ENCODE measurements around the gene SPN. TPM values are rescaled to one million over a fixed set of nuclear protein-coding genes. Genes with fewer than 3 reads are reported as not detected.

The SPN gene
- total and polyA plus RNA-seq, 2 of the 4 experiments (the other 2 are of a cell fraction) = not detected

- H3K36me3 ChIP-seq (ENCODE audit: control insufficient read depth, insufficient read depth, low read length) = no peaks in the 10 kb centered on the region
- dilution Hi-C loops (cut with HindIII; ENCODE audit: low sequenced_read_pairs, unreplicated experiment) = no loop called here
- no peak for TF ChIP-seq CHD1 (IDR thresholded peaks at IDR 0.05; ENCODE audit: low read depth, low read length)
- TF ChIP-seq NFE2L2 (IDR thresholded peaks at IDR 0.05; ENCODE audit: low read depth, low read length) = no peak
- TF ChIP-seq MXI1 (IDR thresholded peaks at IDR 0.05; ENCODE audit: borderline replicate concordance, low read depth, low read length) = no peak
- no peak for TF ChIP-seq ELK1 (IDR thresholded peaks at IDR 0.05; ENCODE audit: borderline replicate concordance, low read depth, low read length)
- no peak for TF ChIP-seq CEBPB (IDR thresholded peaks at IDR 0.05; ENCODE audit: low read depth, low read length)
- TF ChIP-seq FOS (IDR thresholded peaks at IDR 0.05; ENCODE audit: low read depth, low read length) = no peak
- no peak for TF ChIP-seq BHLHE40 (IDR thresholded peaks at IDR 0.05; ENCODE audit: low read depth, low read length)
- TF ChIP-seq RAD21 (IDR thresholded peaks at IDR 0.05; ENCODE audit: low read length) = no peak
- TF ChIP-seq, protein P1, sequence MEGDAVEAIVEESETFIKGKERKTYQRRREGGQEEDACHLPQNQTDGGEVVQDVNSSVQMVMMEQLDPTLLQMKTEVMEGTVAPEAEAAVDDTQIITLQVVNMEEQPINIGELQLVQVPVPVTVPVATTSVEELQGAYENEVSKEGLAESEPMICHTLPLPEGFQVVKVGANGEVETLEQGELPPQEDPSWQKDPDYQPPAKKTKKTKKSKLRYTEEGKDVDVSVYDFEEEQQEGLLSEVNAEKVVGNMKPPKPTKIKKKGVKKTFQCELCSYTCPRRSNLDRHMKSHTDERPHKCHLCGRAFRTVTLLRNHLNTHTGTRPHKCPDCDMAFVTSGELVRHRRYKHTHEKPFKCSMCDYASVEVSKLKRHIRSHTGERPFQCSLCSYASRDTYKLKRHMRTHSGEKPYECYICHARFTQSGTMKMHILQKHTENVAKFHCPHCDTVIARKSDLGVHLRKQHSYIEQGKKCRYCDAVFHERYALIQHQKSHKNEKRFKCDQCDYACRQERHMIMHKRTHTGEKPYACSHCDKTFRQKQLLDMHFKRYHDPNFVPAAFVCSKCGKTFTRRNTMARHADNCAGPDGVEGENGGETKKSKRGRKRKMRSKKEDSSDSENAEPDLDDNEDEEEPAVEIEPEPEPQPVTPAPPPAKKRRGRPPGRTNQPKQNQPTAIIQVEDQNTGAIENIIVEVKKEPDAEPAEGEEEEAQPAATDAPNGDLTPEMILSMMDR (conservative IDR thresholded peaks at IDR 0.05; ENCODE audit: low read depth, low read length) = no peak
- no peak for TF ChIP-seq USF2 (IDR thresholded peaks at IDR 0.05; ENCODE audit: low read depth, low read length)
- TF ChIP-seq RCOR1 (IDR thresholded peaks at IDR 0.05; ENCODE audit: insufficient replicate concordance, low read length) = no peak
- no peak for TF ChIP-seq RFX5 (IDR thresholded peaks at IDR 0.05; ENCODE audit: low read depth, low read length)
- no peak for TF ChIP-seq MAZ (IDR thresholded peaks at IDR 0.05; ENCODE audit: borderline replicate concordance, low read depth, low read length)
- no peak for TF ChIP-seq POLR2A (IDR thresholded peaks at IDR 0.05; ENCODE audit: low read depth, low read length)
- no peak for TF ChIP-seq SMC3 (IDR thresholded peaks at IDR 0.05; ENCODE audit: low read depth, low read length)
- TF ChIP-seq MAFK (IDR thresholded peaks at IDR 0.05; ENCODE audit: low read depth, low read length) = no peak
- no peak overlapping the region for H3K9ac ChIP-seq (ENCODE audit: low read depth, low read length)
- H2AK9ac ChIP-seq (replicated peaks; ENCODE audit: low read depth, low read length, poor library complexity) = no peak overlapping the region
- H3K9me3 ChIP-seq (ENCODE audit: control insufficient read depth, insufficient read depth, low read length) = no peaks in the 10 kb centered on the region
- H2BK120ac ChIP-seq (ENCODE audit: low read depth, low read length) = no peak overlapping the region
- no peak overlapping the region for H2AK5ac ChIP-seq (ENCODE audit: low read depth, low read length)
- no peak for DNase-seq
- H4K8ac ChIP-seq (ENCODE audit: low read depth in 2 of 2, low read length in 2 of 2) = no peak overlapping the region
- H3K4ac ChIP-seq (ENCODE audit: low read depth, low read length) = no peak overlapping the region
- WGBS, 2 experiments (ENCODE audit: extremely low coverage in 2 of 2, insufficient read length in 1 of 2) = no CpG with 5 or more reads among the region's 2 CpGs
- H4K20me1 ChIP-seq (ENCODE audit: insufficient read depth, low read length) = no peaks in the 10 kb centered on the region
- H3K4me3 ChIP-seq (ENCODE audit: insufficient read depth, low read depth, low read length) = no peak overlapping the region
- H3K9me1 ChIP-seq (ENCODE audit: insufficient read depth, low read length) = no peaks in the 10 kb centered on the region
- H3K56ac ChIP-seq (ENCODE audit: extremely low read depth, insufficient read depth, low read length) = no peak overlapping the region
- intact Hi-C loops (cut with micrococcal nuclease) = no loop called here
- in situ Hi-C loops (cut with MboI; ENCODE audit: low sequenced_read_pairs) = no loop called here
- H2BK15ac ChIP-seq (ENCODE audit: low read depth, low read length) = no peak overlapping the region
- no peak overlapping the region for H2BK5ac ChIP-seq (ENCODE audit: low read depth, low read length, poor library complexity, severe bottlenecking)
- ATAC-seq (ENCODE audit: low read depth) = no peak
- BruUV-seq (replicated peaks) = no TSS peak
- no peak overlapping the region for H3K14ac ChIP-seq (replicated peaks; ENCODE audit: low read depth, low read length)
- H4K91ac ChIP-seq (ENCODE audit: insufficient read depth, low read depth, low read length) = no peak overlapping the region
- no peak overlapping the region for H3K27ac ChIP-seq (ENCODE audit: insufficient read depth, low read length)
- H3K4me2 ChIP-seq (ENCODE audit: low read depth, low read length) = no peak overlapping the region
- H3K23ac ChIP-seq (ENCODE audit: low read depth, low read length) = no peak overlapping the region
- H2BK20ac ChIP-seq (ENCODE audit: low read depth, low read length) = no peak overlapping the region
- ChIA-PET CTCF (interaction anchor here (1.0 to 1.1 kb wide), 2 partner anchors 12 to 24 kb away, joined by 5 to 8 read pairs; no protein-coding TSS in a partner anchor), POLR2A (ENCODE audit: unreplicated experiment) (no interaction called here)
- H3K79me1 ChIP-seq (ENCODE audit: low read depth in 1 of 2, low read length in 2 of 2) = no peaks in the 10 kb centered on the region
- no peak overlapping the region for H4K5ac ChIP-seq (ENCODE audit: low read depth, low read length)
- H3K4me1 ChIP-seq (ENCODE audit: control insufficient read depth, insufficient read depth, low read length) = 0 out of 2 replicates have a peak, but pooled peaks cover under 1% of the 10 kb centered on the region
- H2AFZ ChIP-seq (replicated peaks; ENCODE audit: low read length, poor library complexity) = no peak overlapping the region
- H3K27me3 ChIP-seq (ENCODE audit: control insufficient read depth, insufficient read depth, low read length) = no peaks in the 10 kb centered on the region
- no peak overlapping the region for H3K18ac ChIP-seq (ENCODE audit: low read depth, low read length)
Observed at GRCh38 chr16:29705030-29705429, 42.0 kb downstream of the SPN start.

Measured in IMR-90 (cell line).